Measurements from ENCODE around the gene UBAC2.
"Not testable (repeated sequence)": the region's sequence is repeated elsewhere in the genome, so short reads cannot be mapped to it uniquely, and the experiment has no call there.

Gene UBAC2

DNA sequence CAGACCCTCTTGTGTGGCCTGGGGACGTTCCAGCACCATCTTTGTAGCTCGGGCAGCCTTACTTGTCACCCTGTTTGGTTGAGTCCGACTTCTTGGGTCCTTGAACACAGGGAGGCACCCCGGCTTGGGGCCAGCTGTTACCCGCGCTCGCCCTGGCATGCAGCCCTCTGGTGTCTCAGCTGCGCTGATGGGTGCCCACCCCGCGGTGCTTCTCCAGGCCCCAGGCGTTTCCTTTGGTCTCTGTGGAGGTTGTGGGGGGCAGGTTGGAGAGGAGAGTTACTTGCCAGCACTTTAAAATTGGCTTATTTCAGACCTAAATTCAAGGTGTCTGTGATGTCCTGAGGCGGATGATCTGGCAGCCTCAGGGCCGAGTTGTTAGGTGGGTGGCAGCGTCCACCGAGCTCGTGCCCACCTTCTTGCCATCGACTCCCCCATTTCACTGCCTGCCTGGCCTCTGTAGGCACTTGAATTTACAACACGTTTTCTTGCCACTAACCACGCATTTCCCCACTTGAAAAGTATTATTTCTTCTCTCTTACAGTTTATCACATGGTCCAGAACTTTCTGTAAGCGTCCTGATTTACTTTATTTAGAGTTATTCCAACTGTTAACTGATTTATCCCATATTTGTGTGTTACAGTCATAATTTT, 16.9 kb downstream of the UBAC2 start:
- DNase-seq: peak; percentile 14

DNA sequence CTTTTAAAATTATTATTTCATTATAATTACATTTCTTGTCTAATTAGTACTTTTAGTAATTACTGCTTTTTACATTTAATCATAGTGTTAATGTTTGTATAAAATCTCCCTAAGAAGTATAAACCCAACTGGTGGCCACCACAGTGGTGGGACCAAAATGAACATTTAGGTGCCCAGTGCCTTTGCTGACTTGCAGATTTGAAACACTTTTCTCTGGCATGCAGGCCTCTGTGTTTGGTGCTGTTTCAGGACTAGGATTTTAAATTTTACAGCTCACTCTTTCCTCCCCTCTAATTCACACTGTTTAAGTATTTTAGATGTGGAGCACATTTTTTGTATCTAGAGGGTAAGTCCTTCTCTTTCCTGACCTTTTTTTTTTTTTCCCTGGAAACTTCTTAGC, 17.5 kb downstream of the UBAC2 start:
- DNase-seq: no peak

DNA sequence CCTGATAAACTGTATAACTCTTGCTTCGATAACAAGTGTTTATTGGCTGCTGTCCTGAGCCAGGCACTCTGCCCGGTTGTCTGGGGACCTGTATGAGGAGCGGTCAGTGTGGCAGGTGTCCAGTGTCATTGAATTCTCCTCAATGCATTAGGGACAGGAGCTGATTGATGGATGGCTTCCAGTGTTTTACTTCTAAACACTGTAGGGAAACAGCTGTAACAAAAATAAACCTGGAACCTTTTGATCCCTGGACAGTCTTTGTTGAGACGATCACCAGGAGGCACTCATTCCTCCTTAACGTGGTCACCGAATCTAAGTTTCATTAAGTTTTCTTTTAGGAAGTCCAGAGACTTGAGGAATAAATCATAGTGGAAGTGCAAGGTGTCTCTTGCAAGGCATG, 17.9 kb downstream of the UBAC2 start:
- DNase-seq: peak; percentile 43

DNA sequence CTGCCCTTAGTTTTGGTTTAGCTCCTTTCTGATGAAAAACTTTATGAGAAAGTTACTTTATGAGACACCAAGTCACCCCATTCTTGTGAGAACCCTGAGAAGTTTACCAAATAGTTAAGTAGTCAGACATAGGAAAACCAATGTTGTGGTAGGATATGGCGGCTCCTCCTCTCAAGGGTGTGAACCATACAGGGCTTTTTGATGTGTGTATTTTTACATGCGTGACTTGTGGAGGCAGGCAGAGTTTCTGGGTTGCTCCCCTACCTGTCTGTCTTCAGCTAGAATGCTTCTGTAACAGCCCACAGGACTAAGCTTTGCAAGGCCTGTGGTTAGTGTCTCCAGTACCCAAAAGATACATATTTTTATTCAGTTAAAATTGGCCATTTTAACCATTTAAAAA, 18.3 kb downstream of the UBAC2 start:
- no peak for DNase-seq

DNA sequence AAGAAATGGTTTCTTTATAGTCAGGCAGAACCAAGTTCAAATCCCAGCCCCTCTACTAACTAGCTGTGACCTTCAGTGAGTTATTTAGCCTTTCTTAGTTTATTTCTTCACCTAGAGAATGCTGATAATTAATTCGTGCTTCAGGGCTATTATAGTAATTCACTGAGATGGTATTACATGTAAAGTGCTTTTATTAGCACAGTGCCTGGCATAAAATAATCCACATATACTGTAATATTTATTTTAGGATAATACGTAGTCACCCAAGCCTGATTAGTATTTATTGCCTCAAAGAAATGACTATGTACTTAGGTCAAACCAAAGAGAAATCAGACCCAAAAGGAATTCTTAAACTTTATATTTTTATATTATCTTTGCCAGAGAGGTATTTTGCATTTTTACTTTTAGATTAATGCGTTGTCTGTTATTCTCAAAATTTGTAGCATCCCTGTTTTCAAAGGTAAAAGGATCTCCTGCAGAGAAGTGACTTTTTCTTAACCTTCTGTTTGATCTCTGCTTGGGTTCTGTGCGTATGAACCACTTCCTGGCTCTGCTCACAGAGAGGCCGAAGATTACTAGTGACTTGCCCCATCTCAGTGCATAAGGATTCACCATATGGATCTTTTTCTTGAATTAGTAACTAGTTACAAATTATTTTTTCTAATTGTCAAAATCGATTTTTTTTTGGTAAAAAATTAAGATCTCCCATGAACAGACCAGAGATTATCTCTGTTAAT, 19.7 kb downstream of the UBAC2 start:
- no peak for DNase-seq

DNA sequence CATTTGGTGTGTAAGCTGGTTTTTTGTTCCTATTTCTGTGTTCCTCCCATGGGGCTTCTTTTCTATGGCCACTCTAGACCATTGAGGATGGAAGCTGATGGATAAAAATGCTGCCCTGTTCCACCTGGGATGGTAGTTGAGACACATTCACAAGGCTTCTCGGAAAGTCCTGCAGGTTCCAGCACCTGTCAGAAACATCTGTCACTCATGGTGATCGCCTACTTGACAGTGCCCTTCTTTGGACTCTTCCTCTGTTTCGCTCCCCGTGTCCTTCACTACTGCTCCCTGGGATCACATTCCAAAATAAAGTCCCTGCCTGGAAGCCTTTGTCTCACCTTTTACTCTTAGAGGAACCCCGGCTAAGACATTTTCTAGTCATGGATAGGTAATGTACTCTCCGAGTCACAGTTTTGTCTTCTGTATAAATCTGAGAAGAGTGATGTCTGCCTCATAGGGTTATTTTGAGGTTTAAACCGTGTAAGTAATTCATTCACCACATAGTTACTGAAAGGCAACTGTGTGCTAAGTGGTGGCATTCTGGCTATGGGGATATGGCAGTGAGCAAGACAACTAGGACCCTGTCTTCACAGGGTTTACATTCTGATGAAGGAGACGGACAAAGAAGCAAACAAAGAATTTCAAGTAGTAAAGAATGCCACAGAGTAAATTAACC, 21.0 kb downstream of the UBAC2 start:
- DNase-seq: no peak

DNA sequence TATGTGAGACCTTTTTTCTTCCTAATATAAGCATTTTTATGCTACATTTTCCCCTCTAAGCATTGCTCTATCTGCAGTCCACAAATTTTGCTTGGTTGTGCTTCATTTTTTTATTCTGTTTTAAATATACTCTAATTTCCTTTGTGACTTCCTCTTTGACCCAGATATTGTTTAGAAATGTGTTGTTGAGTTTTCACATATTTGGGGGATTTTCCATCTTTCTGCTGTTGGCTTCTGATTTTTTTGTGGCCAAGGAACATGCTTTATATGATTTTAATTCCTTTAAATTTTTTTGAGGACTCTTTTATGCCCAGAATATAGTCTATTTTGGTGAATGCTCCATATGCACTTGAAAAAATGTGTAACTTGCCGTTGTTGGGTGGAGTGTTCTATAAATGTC, 22.9 kb downstream of the UBAC2 start:
- no peak for DNase-seq

DNA sequence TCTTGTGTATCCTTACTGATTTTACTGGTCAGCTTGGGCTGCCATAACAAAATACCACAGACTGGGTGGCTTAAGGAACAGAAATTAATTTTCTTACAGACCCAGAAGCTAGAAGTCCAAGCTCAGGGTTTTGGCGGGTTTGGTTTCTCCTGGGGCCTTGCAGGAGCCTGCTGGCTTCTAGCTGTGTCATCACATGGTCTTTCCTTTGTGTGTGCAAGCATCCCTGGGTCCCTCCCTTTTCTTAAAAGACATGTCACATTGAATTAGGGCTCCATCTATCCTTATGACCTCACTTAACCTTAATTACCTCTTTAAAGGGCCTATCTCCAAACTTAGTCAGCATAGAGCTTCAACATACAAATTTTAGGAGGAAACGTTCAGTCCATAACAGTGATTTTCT, 23.4 kb downstream of the UBAC2 start:
- DNase-seq: no peak

DNA sequence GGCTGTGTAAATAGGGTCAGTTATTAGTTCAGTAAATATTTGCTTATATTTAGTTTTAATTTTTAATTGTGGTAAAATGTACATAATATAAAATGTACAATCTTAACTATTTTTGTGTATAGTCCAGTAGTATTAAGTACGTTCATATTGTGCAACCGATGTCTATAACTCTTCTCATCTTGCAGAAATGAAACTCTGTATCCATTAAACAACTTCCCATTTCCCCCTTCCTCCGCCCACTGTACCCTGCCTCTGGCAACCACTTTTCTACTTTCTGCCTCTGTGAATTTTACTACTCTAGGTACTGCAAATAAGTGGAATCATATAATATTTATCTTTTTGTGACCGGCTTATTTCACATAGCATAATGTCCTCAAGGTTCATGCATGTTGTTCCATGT, 24.4 kb downstream of the UBAC2 start:
- DNase-seq: no peak

DNA sequence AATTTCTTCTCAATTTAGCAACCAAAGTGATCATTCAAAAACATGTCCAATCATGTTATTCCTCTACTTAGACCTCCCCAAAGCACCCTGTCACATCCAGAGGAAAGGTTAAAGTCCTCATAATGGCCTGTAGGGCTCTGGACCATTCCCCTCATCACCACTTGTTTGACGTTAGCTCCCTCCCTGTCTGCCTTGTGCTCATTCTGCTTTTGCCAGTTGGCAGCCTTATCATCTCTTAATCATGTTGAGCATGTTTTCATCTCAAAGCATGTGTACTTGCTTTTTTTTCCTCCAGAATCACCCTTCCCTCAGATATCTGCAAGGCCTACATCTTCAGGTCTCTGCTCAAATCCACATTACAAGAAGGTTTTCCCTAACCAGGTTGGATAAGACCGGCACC, 25.9 kb downstream of the UBAC2 start:
- DNase-seq: no peak

DNA sequence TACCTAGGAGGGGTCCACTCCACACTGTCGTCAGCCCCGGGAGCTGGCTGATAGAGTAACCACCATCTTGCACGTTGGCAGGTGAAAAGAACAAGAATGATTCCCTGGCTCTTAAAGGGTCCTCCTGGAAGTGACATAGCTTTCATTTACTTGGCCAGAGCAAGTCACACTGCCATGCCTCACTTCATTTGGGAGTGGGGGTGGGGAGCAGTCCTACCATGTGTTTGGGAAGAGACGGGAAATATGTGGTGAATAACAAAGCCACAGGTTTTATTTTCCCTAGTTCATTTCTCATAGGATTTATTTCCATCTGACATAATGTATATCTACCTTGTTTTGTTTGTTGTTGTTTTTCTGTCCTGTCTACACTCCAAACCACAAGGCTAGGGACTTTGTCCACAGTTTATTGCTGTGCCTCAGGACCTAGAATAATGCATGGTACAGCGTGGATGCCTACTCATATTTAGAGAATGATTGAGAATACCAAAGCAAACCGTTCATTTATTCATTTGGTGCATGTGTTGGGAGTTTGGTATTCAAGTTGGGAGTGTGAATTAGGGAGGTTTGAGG, 26.8 kb downstream of the UBAC2 start:
- no peak for DNase-seq

DNA sequence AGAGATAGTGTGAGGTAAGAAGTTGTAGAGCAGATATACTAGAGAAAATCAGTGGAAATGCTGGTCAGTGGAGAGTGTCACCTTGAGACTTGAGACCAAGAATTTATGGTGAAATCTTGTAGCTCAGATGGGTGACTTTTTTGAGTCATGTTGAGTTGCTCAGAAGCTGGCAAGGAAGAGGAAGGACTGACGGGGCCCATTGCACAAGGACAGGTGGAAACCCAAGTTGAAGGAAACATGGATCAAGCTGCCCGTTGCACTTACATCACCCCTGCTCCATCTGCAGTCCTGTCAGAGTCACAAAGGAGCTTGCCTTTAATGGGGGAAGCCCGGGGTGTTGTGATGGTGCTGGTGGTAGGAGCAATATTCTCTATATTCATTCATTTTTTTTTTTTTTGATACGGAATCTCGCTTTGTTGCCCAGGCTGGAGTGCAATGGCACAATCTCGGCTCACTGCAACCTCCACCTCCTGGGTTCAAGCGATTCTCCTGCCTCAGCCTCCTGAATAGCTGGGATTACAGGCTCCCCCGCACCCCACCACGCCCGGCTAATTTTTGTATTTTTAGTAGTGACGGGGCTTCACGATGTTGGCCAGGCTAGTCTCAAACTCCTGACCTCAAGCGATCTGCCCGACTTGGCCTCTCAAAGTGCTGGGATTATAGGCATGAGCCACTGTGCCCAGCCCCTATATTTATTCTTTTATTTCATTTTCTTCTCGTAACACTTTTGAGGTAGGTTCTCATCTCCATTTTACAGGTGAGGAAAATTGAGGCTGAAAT, 27.4 kb downstream of the UBAC2 start:
- no peak for DNase-seq

DNA sequence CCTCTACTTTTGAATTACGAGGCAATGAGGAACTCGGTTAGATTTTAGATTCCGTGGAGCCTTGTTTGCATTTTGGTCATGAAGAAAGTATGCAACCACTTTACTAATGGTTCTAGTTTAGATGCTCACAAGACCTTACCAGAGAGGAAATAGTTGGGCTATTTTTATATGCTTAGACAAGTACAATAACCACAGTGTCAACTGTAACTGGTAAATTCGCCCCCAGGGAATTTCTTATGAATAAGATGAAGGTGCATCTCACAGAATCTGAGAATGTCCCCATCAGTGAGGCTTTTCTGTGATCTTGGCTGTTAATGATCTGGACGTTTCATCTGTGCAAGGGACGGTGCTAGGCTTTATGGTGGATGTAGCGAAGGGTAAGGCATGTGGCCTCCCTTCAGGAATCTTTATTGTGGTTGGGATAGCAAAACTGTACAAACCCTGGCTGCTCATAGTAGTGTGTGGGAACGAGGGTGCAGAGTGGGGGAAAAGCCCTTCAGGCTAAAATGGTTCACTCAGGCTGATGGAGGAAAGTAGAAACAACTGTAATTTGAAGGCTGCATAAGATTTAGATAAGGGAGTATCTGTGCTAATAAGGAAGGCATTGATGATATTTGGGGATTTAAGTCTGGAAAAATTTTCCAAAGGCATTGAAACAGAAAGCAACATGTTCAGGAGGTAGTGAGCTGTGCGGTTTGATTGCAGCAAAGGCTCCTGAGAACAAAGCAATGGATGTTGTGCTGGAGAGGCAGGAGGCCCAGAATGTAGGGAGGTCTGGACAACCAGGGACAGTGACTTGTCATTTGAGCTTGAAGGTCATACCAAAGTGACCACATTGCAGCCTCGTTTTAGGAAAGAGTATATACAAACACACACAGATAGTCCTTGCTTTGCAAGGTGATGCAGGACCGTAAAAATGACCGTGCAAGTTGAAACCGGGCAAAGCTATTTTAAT, 28.4 kb downstream of the UBAC2 start:
- no peak for DNase-seq

DNA sequence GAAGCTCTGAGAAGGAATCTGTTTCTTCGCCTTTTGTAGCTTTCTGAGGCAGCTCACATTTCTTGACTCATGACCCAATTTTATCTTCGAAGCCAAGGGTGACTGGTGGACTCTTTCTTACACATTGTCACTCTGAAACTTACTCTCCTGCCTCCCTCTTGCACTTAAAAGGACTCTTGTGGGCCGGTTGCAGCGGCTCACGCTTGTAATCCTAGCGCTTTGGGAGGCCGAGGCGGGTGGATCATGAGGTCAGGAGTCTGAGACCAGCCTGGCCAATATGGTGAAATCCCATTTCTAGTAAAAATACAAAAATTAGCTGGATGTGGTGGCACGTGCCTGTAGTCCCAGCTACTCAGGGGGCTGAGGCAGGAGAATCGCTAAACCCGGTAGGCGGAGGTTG, 29.9 kb downstream of the UBAC2 start:
- DNase-seq: not testable (repeated sequence)

DNA sequence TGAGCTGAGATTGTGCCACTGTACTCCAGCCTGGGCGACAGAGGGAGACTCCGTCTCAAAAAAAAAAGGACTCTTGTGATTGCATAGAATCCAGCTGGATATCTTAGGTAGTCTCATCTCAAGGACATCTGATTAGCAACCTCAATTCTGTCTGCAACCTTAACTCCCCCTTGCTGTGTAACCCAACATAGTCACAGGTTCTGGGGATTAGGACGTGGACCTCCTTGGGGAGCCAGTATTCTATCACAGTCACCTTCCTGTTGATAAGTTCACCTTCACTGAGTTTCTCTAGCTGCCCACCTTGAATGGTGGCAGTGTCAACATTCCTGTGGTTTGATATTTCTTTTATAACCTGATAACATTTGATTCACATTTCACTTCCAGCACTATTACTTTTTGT, 30.3 kb downstream of the UBAC2 start:
- no peak for DNase-seq

DNA sequence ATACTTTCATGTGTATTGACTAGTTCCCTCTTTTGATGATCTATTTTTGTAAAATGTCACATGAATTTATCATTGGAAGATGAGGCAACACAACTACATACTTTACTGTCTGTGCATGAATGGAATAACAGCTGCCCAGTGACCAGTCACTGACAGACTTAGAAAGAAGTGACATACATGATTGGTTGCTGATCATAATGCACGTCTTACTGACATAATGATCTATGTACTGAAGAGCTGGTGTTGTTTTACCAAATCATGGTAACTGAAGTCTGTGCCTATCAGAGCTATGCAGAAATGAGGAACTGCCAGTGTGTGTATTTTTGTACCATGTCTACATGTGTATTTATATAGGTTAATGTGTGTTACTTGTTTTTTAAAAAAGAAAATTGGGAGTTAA, 31.1 kb downstream of the UBAC2 start:
- DNase-seq: no peak

DNA sequence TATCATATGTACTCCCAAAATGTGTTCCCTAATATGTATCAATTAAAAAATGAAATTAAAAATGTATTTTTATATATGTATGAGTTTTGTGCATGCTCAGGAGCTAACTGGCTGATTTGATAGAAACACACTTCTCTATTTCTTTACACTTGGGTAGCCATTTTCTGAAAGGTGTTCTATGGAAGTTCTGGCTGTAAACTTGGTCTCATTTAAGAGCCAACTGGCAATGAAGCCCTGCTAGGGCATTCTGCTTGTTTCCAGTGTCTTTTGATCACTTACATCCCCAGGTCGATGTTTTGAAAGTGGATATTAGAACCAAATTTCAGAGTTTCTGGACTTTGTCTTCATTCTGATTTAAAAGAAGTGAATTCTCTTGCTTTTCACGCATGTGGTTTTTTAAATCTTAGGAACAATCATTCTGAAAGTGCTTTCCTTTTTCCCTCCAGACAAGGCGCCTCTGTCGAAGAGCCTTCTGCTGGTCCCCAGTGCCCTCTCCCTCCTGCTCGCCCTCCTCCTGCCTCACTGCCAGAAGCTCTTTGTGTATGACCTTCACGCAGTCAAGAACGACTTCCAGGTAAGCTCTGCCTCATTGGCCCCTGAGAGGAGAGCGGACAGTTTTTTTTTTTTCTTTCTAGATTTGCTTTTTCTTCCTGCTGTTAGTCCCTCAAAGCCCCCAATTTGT, 37.5 kb downstream of the UBAC2 start:
- no peak for DNase-seq

DNA sequence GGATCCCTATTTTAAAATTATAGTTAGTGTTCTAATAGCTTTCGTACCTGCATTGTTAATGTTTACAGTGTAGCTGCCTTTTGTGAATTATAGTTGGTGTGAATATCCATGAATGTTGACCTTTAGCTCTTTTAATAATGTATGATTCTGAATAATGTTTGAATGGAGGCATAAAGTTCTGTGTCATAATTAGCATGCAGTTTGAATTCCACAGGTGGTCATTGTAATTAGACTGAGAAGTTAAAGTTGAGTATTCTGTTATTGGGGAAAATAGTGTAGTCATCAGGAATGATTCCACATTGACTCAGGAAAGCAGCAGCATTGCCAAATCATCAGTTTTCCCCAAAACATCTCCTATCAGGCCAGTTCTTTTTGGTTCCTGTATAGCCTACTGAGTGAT, 45.4 kb downstream of the UBAC2 start:
- DNase-seq: no peak

DNA sequence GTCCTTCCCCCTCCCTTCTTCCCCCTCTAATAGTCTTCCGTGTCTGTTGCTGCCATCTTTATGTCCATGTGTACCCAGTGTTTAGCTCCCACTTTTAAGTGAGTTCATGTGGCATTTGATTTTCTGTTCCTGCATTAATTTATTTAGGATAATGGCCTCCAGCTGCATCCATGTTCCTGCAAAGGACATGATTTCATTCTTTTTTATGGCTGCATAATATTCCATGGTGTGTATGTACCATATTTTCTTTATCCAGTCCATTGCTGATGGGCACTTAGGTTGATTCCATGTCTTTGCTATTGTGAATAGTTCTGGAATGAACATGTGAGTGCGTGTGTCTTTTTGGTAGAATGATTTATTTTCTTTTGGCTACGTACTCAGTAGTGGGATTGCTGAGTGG, 48.5 kb downstream of the UBAC2 start:
- DNase-seq: not testable (repeated sequence)

DNA sequence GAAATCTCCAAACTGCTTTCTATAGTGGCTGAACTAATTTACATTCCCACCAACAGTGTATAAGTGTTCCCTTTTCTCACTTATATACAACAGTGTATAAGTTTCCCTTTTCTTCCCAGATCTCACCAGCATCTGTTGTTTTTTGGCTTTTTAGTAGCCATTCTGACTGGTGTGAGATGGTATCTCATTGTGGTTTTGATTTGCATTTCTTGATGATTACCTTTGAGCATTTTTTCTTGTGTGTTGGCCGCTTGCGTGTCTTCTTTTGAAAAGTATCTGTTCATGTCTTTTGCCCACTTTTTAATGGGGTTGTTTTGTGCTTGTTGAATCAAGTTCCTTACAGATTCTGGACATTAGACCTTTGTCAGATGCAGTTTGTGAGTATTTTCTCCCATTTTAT, 49.0 kb downstream of the UBAC2 start:
- DNase-seq: not testable (repeated sequence)
